HG03469 (cell line): ENCODE results near the gene TCF15.

Experiments used
- ATAC-seq: cut with Tn5 transposase; IDR thresholded peaks from one replicate; pipeline ENCODE4 v1.9.1; 2021; ENCODE audit warnings: mild to moderate bottlenecking, moderate library complexity, moderate number of reproducible peaks; ENCODE audit not compliant: unreplicated experiment

TCF15 gene

GRCh38 chr20:556984-557383 lies 53.1 kb downstream of the TCF15 start:
- no peak for ATAC-seq

- no peak for ATAC-seq
These were observed 54.1 kb downstream of the TCF15 start for GRCh38 chr20:555976-556385.
